ENCODE measurements around the gene YIPF7. TPM values are rescaled to one million over a fixed set of nuclear protein-coding genes. Genes with fewer than 3 reads are reported as not detected.

YIPF7 gene
- total RNA-seq, 3 donors from 2014 or later (not counting 1 experiment from before 2014, with no cell fraction given), result 0.50 TPM; not detected in 2

GRCh38 chr4:44632733-44633132 is 18.7 kb downstream of the YIPF7 start:
- Mint-ChIP-seq H3K4me3 (no peak overlapping the region), H3K9me3 (no peaks in the 10 kb centered on the region), H3K27me3 (ENCODE audit: low read depth in 2 of 2) (peaks cover 0 to 21% of the 10 kb centered on the region in 2 donors), H3K36me3 (no peaks in the 10 kb centered on the region), H3K27ac (no peak overlapping the region), H3K4me1 (peaks cover 0 to 4% of the 10 kb centered on the region in 2 donors)
- DNase-seq (no peak), ATAC-seq (no peak)
- H3K36me3 ChIP-seq (ENCODE audit: control insufficient read depth, insufficient read depth, low read length), result no peaks in the 10 kb centered on the region
- no peak overlapping the region for H3K27ac ChIP-seq (ENCODE audit: low read length)
- H3K4me3 ChIP-seq (ENCODE audit: low read length), result no peak overlapping the region
- H3K4me1 ChIP-seq (ENCODE audit: control insufficient read depth, insufficient read depth, low read length), result no peaks in the 10 kb centered on the region
- WGBS (ENCODE audit: insufficient coverage), result 95% methylated on average over 8 of the region's 8 CpGs
- TF ChIP-seq CTCF (IDR thresholded peaks at IDR 0.05), result no peak
- H3K9me3 ChIP-seq (ENCODE audit: control insufficient read depth, insufficient read depth, low read length), result no peaks in the 10 kb centered on the region
- H3K27me3 ChIP-seq (ENCODE audit: control insufficient read depth, insufficient read depth, low read length), result peaks cover 3% of the 10 kb centered on the region
- intact Hi-C loops (cut with micrococcal nuclease), result no loop called here

DNA sequence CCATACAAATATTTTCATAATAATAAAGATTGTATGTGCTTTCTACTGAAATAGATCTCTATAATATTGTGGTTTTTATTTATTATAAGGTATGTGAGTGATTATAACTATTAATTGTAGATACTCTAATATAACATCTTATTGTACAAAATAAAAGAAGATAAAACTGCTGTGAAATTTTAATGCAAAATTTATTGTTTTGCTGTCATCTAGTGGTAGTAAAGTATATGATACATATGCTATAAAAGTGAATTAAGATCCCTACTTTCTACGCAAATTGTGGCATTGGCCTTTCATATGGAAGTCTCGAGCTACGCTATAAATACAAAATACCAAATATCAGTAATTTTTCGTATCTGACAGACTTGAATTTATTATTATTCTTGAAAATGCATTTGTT is 19.3 kb downstream of the YIPF7 start:
- H3K27me3 ChIP-seq (ENCODE audit: control insufficient read depth, insufficient read depth, low read length), result peaks cover 3% of the 10 kb centered on the region
- no peak overlapping the region for H3K4me3 ChIP-seq (ENCODE audit: low read length)
- Mint-ChIP-seq H3K27ac (no peak overlapping the region), H3K27me3 (ENCODE audit: low read depth in 2 of 2) (peaks cover 0 to 21% of the 10 kb centered on the region in 2 donors), H3K4me1 (peaks cover 0 to 4% of the 10 kb centered on the region in 2 donors), H3K36me3 (no peaks in the 10 kb centered on the region), H3K4me3 (no peak overlapping the region), H3K9me3 (no peaks in the 10 kb centered on the region)
- ATAC-seq (no peak), DNase-seq (no peak)
- WGBS (ENCODE audit: insufficient coverage), result no CpG with 5 or more reads among the region's 4 CpGs
- H3K36me3 ChIP-seq (ENCODE audit: control insufficient read depth, insufficient read depth, low read length), result no peaks in the 10 kb centered on the region
- H3K9me3 ChIP-seq (ENCODE audit: control insufficient read depth, insufficient read depth, low read length), result no peaks in the 10 kb centered on the region
- TF ChIP-seq CTCF (IDR thresholded peaks at IDR 0.05), result no peak
- intact Hi-C loops (cut with micrococcal nuclease), result no loop called here
- no peaks in the 10 kb centered on the region for H3K4me1 ChIP-seq (ENCODE audit: control insufficient read depth, insufficient read depth, low read length)
- no peak overlapping the region for H3K27ac ChIP-seq (ENCODE audit: low read length)

GRCh38 chr4:44629280-44629866 is 22.1 kb downstream of the YIPF7 start:
- Mint-ChIP-seq H3K27ac (no peak overlapping the region), H3K36me3 (no peaks in the 10 kb centered on the region), H3K9me3 (no peaks in the 10 kb centered on the region), H3K27me3 (ENCODE audit: low read depth in 2 of 2) (peaks cover 0 to 14% of the 10 kb centered on the region in 2 donors), H3K4me3 (no peak overlapping the region), H3K4me1 (peaks cover 0 to 4% of the 10 kb centered on the region in 2 donors)
- Histone ChIP-seq H3K36me3 (ENCODE audit: control insufficient read depth, insufficient read depth, low read length) (no peaks in the 10 kb centered on the region), H3K27ac (ENCODE audit: low read length) (no peak overlapping the region), H3K27me3 (ENCODE audit: control insufficient read depth, insufficient read depth, low read length) (peaks cover 3% of the 10 kb centered on the region), H3K4me3 (ENCODE audit: low read length) (no peak overlapping the region), H3K4me1 (ENCODE audit: control insufficient read depth, insufficient read depth, low read length) (no peaks in the 10 kb centered on the region), H3K9me3 (ENCODE audit: control insufficient read depth, insufficient read depth, low read length) (no peaks in the 10 kb centered on the region)
- peak; percentile 66 for TF ChIP-seq CTCF (IDR thresholded peaks at IDR 0.05)
- WGBS (ENCODE audit: insufficient coverage), result 8% methylated on average over 2 of the region's 2 CpGs
- intact Hi-C loops (cut with micrococcal nuclease), result no loop called here
- peak in 1 of 2 donors; percentile 68 for DNase-seq
- peak; percentile 57 to 83 (median 80) for ATAC-seq

DNA sequence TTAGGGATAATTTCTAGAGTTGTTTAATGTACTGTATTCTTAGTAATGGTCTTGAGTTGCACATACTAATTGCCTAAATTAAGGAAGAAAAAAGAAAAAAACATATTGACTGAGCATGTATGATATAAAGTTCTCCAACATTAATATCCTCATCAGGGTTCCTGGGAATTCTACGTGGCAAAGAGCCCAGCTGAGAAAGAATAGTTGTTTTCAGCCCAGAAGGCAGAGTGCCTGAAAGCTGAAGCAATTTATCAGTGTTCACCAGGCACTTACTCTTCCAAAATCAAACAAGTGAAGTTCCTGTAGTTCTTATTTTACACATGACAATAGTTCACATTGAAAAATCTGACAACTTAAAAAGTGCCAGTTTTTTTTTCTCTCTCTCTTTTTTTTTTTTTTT is 27.7 kb downstream of the YIPF7 start:
- H3K9me3 Mint-ChIP-seq, result no peaks in the 10 kb centered on the region
- H3K4me3 ChIP-seq (ENCODE audit: low read length), result no peak overlapping the region
- DNase-seq, result no peak
- H3K27ac Mint-ChIP-seq, result no peak overlapping the region
- H3K4me1 Mint-ChIP-seq, result no peaks in the 10 kb centered on the region
- no peaks in the 10 kb centered on the region for H3K36me3 ChIP-seq (ENCODE audit: control insufficient read depth, insufficient read depth, low read length)
- no peak overlapping the region for H3K4me3 Mint-ChIP-seq
- peaks cover 0 to 8% of the 10 kb centered on the region in 2 donors for H3K27me3 Mint-ChIP-seq (ENCODE audit: low read depth in 2 of 2)
- intact Hi-C loops (cut with micrococcal nuclease), result no loop called here
- ATAC-seq, result no peak
- H3K36me3 Mint-ChIP-seq, result no peaks in the 10 kb centered on the region
- no peaks in the 10 kb centered on the region for H3K27me3 ChIP-seq (ENCODE audit: control insufficient read depth, insufficient read depth, low read length)
- no peaks in the 10 kb centered on the region for H3K9me3 ChIP-seq (ENCODE audit: control insufficient read depth, insufficient read depth, low read length)
- TF ChIP-seq CTCF (IDR thresholded peaks at IDR 0.05), result no peak
- H3K27ac ChIP-seq (ENCODE audit: low read length), result no peak overlapping the region
- H3K4me1 ChIP-seq (ENCODE audit: control insufficient read depth, insufficient read depth, low read length), result no peaks in the 10 kb centered on the region
- WGBS (ENCODE audit: insufficient coverage), result 70% methylated on average over 1 of the region's 1 CpG
